Measurements from ENCODE around the gene IGF2BP2. TPM values are rescaled to one million over a fixed set of nuclear protein-coding genes. Genes with fewer than 3 reads are reported as not detected.

Gene IGF2BP2
- total RNA-seq, 1 experiment from 2014 or later, result 135 TPM

GRCh38 chr3:185744997-185745843 is 79.6 kb downstream of the IGF2BP2 start:
- no peak overlapping the region for H3K27ac ChIP-seq (ENCODE audit: low read depth, low read length)
- H3K79me2 ChIP-seq (ENCODE audit: insufficient read depth, low read length), result peaks cover 98% of the 10 kb centered on the region
- H2AFZ ChIP-seq (ENCODE audit: low read depth, low read length, poor library complexity, severe bottlenecking), result no peak overlapping the region
- no peak overlapping the region for H3K4me3 ChIP-seq (replicated peaks in 1 of 2; ENCODE audit: low read depth in 1 of 2, low read length in 2 of 2)
- DNase-seq (ENCODE audit: low read depth, low spot score), result no peak
- H3K4me2 ChIP-seq (ENCODE audit: low read length), result peak overlapping the region; percentile 13; the same call in 1 of the 2 replicates
- peaks cover 11% of the 10 kb centered on the region; the same call in 1 of the 2 replicates for H4K20me1 ChIP-seq (ENCODE audit: insufficient read depth)
- H3K9me3 ChIP-seq (ENCODE audit: control insufficient read depth in 1 of 2, insufficient read depth in 1 of 2, low read depth in 1 of 2, low read length in 2 of 2), result no peaks in the 10 kb centered on the region
- CTCF ChIA-PET, result interaction anchor here (1.0 to 2.0 kb wide), 4 partner anchors 10 to 23 kb away, joined by 3 to 6 read pairs (median 4); no protein-coding TSS in a partner anchor
- no peak overlapping the region for H3K9ac ChIP-seq (ENCODE audit: low read length)
- intact Hi-C loops (cut with micrococcal nuclease), result no loop called here
- peak; percentile 47 for ATAC-seq
- BruUV-seq (replicated peaks), result no TSS peak
- POLR2A ChIA-PET, result no interaction called here
- no peaks in the 10 kb centered on the region for H3K9me2 ChIP-seq (ENCODE audit: insufficient read depth)
- H3K27me3 ChIP-seq (ENCODE audit: insufficient read depth, low read length), result no peaks in the 10 kb centered on the region
- H3K36me3 ChIP-seq (ENCODE audit: control insufficient read depth in 1 of 2, insufficient read depth in 2 of 2, low read length in 2 of 2), result no peaks in the 10 kb centered on the region
- TF ChIP-seq CBX3 (IDR thresholded peaks at IDR 0.05; ENCODE audit: low read depth), result no peak
- no peak for TF ChIP-seq SIN3A (IDR thresholded peaks at IDR 0.05; ENCODE audit: low read depth)
- TF ChIP-seq CEBPB (IDR thresholded peaks at IDR 0.05; ENCODE audit: low read depth), result no peak
- TF ChIP-seq ELF1 (IDR thresholded peaks at IDR 0.05; ENCODE audit: borderline replicate concordance, low read depth), result no peak
- no peak for TF ChIP-seq ZNF274 (IDR thresholded peaks at IDR 0.05; ENCODE audit: low read depth, low read length)
- TF ChIP-seq SRF (IDR thresholded peaks at IDR 0.05; ENCODE audit: low read depth), result no peak
- no peak for TF ChIP-seq ZFX (IDR thresholded peaks at IDR 0.05)
- TF ChIP-seq JUND (IDR thresholded peaks at IDR 0.05), result no peak
- TF ChIP-seq EZH2phosphoT487 (IDR thresholded peaks at IDR 0.05; ENCODE audit: borderline replicate concordance), result no peak
- no peak for TF ChIP-seq FOSL1 (IDR thresholded peaks at IDR 0.05; ENCODE audit: low read depth)
- no peak for TF ChIP-seq POLR2A (IDR thresholded peaks at IDR 0.05; ENCODE audit: borderline replicate concordance, extremely low read depth, insufficient read depth, insufficient read length)
- H3K4me1 ChIP-seq (ENCODE audit: control insufficient read depth in 1 of 2, insufficient read depth in 2 of 2, low read length in 2 of 2), result peaks cover 11 to 29% of the 10 kb centered on the region in 2 experiments
- RAD21 ChIA-PET (ENCODE audit: low non-redundant PET in 1 of 2, low total read pairs in 2 of 2, uncharacterized antibody in 2 of 2, unreplicated experiment in 2 of 2), result interaction anchor here in 1 of 2 experiments (0.5 kb wide), 1 partner anchor 95 kb away, joined by 3 read pairs; no protein-coding TSS in a partner anchor

GRCh38 chr3:185741586-185741985 is 83.3 kb downstream of the IGF2BP2 start:
- no peaks in the 10 kb centered on the region for H3K36me3 ChIP-seq (ENCODE audit: control insufficient read depth in 1 of 2, insufficient read depth in 2 of 2, low read length in 2 of 2)
- H3K9ac ChIP-seq (ENCODE audit: low read length), result no peak overlapping the region
- H3K9me2 ChIP-seq (ENCODE audit: insufficient read depth), result no peaks in the 10 kb centered on the region
- ChIA-PET POLR2A (no interaction called here), CTCF (interaction anchor here (0.7 to 1.9 kb wide), 2 partner anchors 11 to 27 kb away, joined by 3 to 7 read pairs; no protein-coding TSS in a partner anchor), RAD21 (ENCODE audit: low non-redundant PET in 1 of 2, low total read pairs in 2 of 2, uncharacterized antibody in 2 of 2, unreplicated experiment in 2 of 2) (no interaction called here)
- H3K9me3 ChIP-seq (ENCODE audit: control insufficient read depth in 1 of 2, insufficient read depth in 1 of 2, low read depth in 1 of 2, low read length in 2 of 2), result no peaks in the 10 kb centered on the region
- TF ChIP-seq YY1 (IDR thresholded peaks at IDR 0.05; ENCODE audit: extremely low read depth, insufficient replicate concordance, low read depth, low read length) (no peak), CBX3 (IDR thresholded peaks at IDR 0.05; ENCODE audit: low read depth) (no peak), SP1 (IDR thresholded peaks at IDR 0.05; ENCODE audit: low read depth) (no peak), POLR2AphosphoS5 (IDR thresholded peaks at IDR 0.05; ENCODE audit: low read depth, low read length) (no peak)
- peaks cover 27 to 46% of the 10 kb centered on the region in 2 experiments for H3K4me1 ChIP-seq (ENCODE audit: control insufficient read depth in 1 of 2, insufficient read depth in 2 of 2, low read length in 2 of 2)
- no peak overlapping the region for H3K4me2 ChIP-seq (ENCODE audit: low read length)
- H3K4me3 ChIP-seq (replicated peaks in 1 of 2; ENCODE audit: low read depth in 1 of 2, low read length in 2 of 2), result no peak overlapping the region
- no TSS peak for BruUV-seq (replicated peaks)
- peaks cover 97% of the 10 kb centered on the region for H3K79me2 ChIP-seq (ENCODE audit: insufficient read depth, low read length)
- ATAC-seq (no peak), DNase-seq (ENCODE audit: low read depth, low spot score) (no peak)
- H3K27ac ChIP-seq (ENCODE audit: low read depth, low read length), result no peak overlapping the region
- no peaks in the 10 kb centered on the region for H3K27me3 ChIP-seq (ENCODE audit: insufficient read depth, low read length)
- H2AFZ ChIP-seq (ENCODE audit: low read depth, low read length, poor library complexity, severe bottlenecking), result no peak overlapping the region
- intact Hi-C loops (cut with micrococcal nuclease), result no loop called here
- peaks cover 42% of the 10 kb centered on the region; the same call in 1 of the 2 replicates for H4K20me1 ChIP-seq (ENCODE audit: insufficient read depth)

Measured in HCT116 (cell line).